Left renal pelvis (tissue), 4 donors: ENCODE results near the gene ZNF594. TPM values are rescaled to one million over a fixed set of nuclear protein-coding genes. Genes with fewer than 3 reads are reported as not detected.
"Not testable (repeated sequence)": the region's sequence is repeated elsewhere in the genome, so short reads cannot be mapped to it uniquely, and the experiment has no call there.

Experiments used
- DNase-seq, 4 donors: peaks; one replicate each; pipeline ENCODE4 v3.0.0-alpha.2; 2013; ENCODE audit warnings: low read depth in 4 of 4, low spot score in 3 of 4
- polyA plus RNA-seq, 4 donors: library from polyadenylated mRNA; unstranded; fragments of 120-200 nt; gene quantifications; one replicate each; pipeline ENCODE4 v1.2.1, GENCODE V29; 2013; ENCODE audit not compliant: insufficient read length in 4 of 4

ZNF594 gene
- polyA plus RNA-seq, 4 donors = 14.6 to 26.3 (median 21.8) TPM

DNA sequence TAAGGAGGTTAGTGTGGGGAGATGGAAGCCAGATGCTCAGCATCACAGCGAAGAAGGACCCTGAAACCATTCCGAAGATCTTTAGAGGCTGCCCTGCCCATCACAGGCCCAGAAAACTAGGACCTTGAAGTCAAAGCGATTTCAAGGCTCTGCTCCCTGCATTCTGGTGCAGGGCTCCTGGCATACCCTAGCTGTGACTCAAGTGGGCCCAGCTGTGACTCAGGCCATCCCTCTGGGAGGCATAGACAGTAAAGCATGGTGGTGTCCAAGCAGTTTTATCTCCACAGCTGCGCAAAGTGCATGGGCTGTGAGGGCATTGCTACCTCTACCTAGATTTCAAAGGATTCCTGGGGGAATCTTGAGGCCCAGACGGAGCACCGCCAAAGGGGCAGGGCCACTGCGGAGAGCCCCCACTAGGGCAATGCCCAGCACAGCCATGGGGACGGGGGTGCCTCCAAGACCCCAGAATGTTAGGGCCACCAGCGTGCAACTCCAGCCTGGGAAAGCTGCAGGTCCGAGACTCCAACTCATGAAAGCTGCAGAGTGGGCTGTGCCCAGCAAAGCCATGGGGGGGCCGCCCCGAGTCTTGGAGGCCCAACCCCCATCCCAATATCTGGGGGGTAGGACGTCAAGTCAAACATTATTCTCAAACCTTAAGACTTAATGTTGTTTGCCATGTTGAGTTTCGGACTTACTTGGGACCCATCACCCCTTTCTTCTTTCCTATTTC, 11.7 kb upstream of the ZNF594 start:
- DNase-seq = no peak

DNA sequence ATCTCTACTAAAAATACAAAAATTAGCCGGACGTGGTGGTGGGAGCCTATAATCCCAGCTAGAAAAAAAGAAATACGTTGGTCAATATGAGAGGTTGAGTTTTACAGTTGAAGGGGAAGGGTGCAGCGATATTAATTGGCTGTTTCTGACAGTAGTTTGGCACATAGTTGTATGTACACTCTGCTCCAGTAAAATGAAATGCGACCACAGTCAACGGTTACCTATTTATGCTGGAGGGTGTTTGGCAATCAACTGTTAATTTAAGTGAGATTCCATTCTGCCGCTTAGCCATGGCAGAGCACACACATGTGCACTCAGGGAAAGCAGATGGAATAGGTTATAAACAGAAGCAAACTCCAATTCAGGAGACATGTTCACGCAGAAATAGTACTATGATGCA, 9.3 kb upstream of the ZNF594 start:
- DNase-seq = no peak

DNA sequence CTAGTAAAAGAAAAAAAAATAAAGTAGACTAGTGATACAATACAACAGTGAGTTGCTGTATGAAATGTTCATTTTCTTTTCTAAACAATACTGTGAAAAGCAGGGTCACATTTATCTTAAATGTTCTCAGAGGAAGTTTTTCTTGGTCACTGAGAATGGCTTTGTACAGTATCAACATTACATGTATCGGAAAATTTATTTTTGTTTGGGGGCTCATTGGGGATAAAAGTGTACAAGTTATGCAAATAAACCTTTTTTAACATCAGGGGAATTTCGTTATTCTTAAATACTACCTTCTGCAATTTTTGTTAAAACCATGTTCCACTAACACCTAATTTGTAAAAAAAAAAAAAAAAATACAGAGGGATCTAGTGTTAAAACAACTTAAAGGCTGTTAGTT, 8.7 kb upstream of the ZNF594 start:
- DNase-seq = no peak

DNA sequence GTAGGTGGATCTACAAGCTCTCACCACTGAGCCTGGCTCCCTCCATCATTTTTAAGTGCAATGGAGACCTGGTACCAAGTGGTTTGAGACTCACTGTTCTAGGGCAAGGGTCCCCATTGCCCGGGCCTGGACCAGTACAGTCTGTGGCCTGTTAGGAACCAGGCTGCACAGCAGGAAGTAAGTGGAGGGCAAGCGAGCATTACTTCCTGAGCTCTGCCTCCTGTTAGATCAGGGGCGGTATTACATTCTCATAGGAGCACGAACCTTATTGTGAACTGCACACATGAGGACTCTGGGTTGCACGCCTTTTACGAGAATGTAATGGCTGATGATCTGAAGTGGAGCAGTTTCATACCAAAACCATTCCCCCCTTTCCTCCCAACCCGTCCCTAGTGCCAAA, 6.8 kb upstream of the ZNF594 start:
- no peak for DNase-seq

DNA sequence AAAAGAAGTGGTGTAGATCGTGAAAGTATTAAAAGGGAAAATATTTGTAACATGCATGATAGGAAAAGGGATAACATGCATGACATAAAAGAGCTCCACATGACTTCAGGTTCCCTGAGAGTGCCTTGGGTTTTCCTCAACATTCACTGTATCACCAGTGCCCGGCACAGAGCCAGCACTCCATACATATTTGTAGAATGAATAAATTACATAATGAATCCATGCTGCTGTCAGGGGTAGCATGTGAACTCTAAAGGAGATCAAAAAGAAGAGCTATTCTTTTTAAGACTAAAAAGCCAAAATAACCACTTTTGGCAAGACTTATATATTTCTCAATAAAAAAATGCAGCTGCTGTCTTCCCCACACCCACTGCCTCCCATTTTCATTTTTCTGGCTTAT, 2.7 kb upstream of the ZNF594 start:
- DNase-seq = no peak

- DNase-seq = no peak
Observed at GRCh38 chr17:5184288-5184687, 7.4 kb downstream of the ZNF594 start.

DNA sequence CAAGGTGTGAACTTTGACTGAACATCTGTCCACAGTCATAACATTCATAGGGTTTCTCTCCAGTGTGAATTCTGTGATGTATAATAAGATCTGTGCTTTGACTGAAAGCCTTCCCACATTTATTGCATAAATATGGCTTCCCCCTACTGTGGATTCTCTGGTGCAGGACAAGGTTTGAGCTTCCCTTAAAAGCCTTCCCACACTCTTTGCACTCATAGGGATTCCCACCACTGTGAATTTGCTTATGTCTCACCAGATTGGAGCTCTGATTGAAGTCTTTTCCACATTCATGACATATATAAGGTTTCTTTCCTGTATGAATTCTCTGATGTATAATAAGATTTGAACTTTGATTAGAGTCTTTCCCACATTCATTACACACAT, 8.3 kb downstream of the ZNF594 start:
- DNase-seq = no peak

DNA sequence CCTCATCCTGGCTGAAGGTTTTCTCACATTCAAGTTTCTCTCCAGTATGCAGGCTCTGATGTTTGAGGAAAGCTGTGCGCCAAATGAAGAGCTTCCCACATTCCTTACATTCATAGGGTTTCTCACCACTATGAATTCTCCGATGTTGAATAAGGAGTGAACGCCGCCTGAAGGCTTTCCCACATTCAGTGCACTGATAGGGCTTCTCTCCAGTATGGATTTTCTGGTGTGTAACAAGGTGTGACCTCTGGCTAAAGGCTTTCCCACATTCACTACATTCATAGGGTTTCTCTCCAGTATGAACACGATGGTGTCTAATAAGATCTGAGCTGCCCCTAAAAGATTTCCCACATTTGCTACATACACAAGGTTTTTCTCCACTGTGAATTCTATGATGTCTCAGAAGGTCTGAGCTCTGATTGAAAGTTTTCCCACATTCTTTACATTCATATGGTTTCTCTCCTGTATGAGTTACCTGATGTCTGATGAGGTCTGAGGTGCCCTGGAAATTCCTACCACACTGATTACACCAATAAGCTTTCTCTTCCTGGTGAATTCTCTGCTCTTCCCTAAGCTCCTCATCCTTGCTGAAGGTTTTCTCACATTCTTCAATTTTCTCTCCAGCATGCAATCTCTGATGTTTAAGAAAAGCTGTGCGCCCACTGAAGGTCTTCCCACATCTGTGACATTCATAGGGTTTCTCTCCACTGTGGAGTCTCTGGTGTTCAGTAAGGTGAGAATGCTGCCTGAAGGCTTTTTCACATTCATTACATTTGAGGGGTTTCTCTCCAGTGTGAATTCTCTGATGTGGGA, 8.9 kb downstream of the ZNF594 start:
- DNase-seq = no peak

DNA sequence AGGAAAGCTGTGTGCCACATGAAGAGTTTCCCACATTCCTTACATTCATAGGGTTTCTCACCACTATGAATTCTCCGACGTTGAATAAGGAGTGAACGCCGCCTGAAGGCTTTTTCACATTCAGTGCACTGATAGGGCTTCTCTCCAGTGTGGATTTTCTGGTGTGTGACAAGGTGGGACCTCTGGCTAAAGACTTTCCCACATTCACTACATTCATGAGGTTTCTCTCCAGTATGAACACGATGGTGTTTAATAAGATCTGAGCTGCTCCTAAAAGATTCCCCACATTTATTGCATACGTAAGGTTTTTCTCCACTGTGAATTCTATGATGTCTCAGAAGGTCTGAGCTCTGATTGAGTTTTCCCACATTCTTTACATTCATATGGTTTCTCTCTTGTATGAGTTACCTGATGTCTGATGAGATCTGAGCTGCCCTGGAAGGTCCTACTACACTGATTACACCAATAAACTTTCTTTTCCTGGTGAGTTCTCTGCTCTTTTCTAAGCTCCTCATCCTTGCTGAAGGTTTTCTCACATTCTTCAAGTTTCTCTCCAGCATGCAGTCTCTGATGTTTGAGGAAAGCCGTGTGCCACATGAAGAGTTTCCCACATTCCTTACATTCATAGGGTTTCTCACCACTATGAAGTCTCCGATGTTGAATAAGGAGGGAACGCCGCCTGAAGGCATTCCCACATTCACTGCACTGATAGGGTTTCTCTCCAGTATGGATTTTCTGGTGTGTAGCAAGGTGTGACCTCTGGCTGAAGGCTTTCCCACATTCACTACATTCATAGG, 10.0 kb downstream of the ZNF594 start:
- DNase-seq = no peak

DNA sequence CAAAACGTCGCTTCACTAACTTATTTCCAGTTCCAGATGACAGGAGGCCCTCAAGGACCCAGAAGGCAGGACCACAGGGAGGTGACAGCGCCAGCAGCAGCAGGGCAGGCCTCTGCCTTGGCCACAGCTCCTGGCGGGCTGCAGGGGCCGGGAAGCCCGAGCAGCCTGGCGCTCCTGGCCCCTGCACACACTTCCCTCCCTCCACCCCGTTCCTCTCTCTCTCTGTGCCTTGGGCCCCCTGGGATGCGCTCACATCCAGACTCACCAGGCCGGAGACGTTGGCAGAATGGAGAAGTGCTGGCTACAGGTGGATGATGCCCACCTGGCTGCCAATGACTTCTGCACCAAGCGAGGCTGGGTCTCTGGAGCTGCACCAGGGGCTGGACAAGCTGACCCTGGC, 12.7 kb downstream of the ZNF594 start:
- no peak for DNase-seq

DNA sequence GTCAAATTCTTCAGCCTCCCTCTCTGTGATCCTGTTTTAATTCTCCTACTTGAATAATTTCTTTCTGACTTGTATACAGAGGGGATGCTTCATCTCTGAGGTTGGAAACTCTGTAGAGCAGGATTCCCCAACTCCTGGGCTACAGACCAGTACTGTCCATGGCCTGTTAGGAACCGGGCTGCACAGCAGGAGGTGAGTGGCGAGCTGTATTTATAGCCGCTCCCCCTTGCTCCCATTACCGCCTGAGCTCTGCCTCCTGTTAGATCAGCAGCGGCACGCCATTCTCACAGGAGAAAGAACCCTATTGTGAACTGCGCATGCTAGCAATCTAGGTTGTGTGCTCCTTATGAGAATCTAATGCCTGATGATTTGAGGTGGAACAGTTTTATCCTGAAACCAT, 16.6 kb downstream of the ZNF594 start:
- DNase-seq = not testable (repeated sequence)

DNA sequence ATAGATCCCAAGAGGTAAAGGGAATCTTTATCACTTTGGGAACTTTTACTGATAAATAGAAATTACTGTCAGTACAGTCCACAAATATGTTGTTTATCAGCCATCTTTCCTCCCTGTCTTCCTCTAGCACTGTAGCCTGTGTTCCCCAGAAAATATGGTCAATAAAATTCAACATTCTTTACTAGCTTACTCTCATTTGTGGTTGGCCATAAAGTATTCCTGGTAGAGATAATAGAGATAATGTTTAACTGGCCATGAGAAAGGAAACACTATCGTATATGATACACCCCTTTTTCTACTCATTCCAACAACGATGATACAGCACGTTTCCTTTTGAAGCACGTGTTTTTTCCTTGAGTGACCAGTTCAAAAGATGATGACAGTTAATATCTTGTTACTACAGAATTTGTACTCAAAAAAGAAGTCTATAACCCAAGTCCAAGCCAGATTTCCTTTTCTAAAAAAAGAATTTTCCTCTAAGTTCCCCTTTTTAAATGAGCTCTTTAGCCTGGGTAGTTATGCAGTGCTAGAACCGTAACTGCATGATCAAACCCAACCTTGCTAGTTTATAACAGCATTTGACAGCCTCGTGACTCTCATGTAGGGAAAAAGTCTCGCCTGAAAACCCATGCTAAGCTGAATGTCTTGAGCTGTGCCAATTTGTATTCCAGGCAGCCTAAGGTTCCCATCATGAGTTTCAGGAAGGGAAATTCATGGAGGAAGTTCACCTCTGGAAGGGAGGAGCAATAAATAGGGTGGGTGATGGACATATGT, 25.7 kb downstream of the ZNF594 start:
- not testable (repeated sequence) for DNase-seq

GRCh38 chr17:5164436-5164835, 27.2 kb downstream of the ZNF594 start:
- no peak for DNase-seq

- not testable (repeated sequence) for DNase-seq
Observed at GRCh38 chr17:5161793-5162192, 29.9 kb downstream of the ZNF594 start.

DNA sequence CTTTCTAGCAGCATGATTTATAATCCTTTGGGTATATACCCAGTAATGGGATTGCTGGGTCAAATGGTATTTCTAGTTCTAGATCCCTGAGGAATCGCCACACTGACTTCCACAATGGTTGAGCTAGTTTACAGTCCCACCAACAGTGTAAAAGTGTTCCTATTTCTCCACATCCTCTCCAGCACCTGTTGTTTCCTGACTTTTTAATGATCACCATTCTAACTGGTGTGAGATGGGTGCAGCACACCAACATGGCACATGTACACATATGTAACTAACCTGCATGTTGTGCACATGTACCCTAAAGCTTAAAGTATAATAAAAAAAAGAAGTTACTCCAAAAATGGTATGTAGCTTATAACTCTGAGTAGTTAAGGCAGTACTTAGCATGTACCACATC, 31.0 kb downstream of the ZNF594 start:
- DNase-seq = not testable (repeated sequence)

GRCh38 chr17:5146122-5146521, 45.5 kb downstream of the ZNF594 start:
- not testable (repeated sequence) for DNase-seq

- DNase-seq = not testable (repeated sequence)
Observed at GRCh38 chr17:5142877-5143276, 48.8 kb downstream of the ZNF594 start.

GRCh38 chr17:5139458-5139732, 52.3 kb downstream of the ZNF594 start:
- DNase-seq = no peak

GRCh38 chr17:5138616-5139457, 52.8 kb downstream of the ZNF594 start:
- no peak for DNase-seq

GRCh38 chr17:5138198-5138544, 53.5 kb downstream of the ZNF594 start:
- not testable (repeated sequence) for DNase-seq
